OCI-LY7 (cell line): ENCODE results near the gene TPSB2. TPM values are rescaled to one million over a fixed set of nuclear protein-coding genes. Genes with fewer than 3 reads are reported as not detected.
"Not testable (repeated sequence)": the region's sequence is repeated elsewhere in the genome, so short reads cannot be mapped to it uniquely, and the experiment has no call there.

Experiments used
- BruUV-seq: library from RNA; stranded (reverse); fragments of 400-500 nt; replicated peaks from 2 replicates; lab custom pipeline; 2021; lab: Mats Ljungman, UMichigan
- CTCF ChIA-PET: fragments of 300-600 bp; sonication (Branson Sonifier 250); formaldehyde crosslinking; loops from one replicate; lab custom pipeline; 2022; ENCODE audit warnings: antibody characterized with exemption; ENCODE audit not compliant: unreplicated experiment; lab: Charles Lee
- POLR2A ChIA-PET: fragments of 300-600 bp; sonication (Branson Sonifier 250); formaldehyde crosslinking; loops from one replicate; lab custom pipeline; 2022; ENCODE audit warnings: antibody characterized with exemption; lab: Charles Lee
- DNase-seq: peaks from one replicate; pipeline ENCODE4 v3.0.0-alpha.2; 2015; ENCODE audit warnings: low spot score
- H2AFZ ChIP-seq: fragments of 200-600 bp; sonication (generic), shearing (Covaris generic); 2 replicates; pipeline ENCODE4 v1.6.1; 2014; ENCODE audit warnings: mild to moderate bottlenecking, antibody characterized with exemption, low read length, moderate library complexity
- H3K27ac ChIP-seq: fragments of 200-600 bp; sonication (generic); 2 replicates; pipeline ENCODE4 v1.5.1; 2014; ENCODE audit warnings: mixed run types, low read depth, mild to moderate bottlenecking, moderate library complexity, low read length, inconsistent platforms; ENCODE audit not compliant: poor library complexity, severe bottlenecking
- H3K36me3 ChIP-seq: fragments of 200-600 bp; sonication (generic); 2 replicates; pipeline ENCODE4 v1.6.1; 2014; ENCODE audit warnings: mild to moderate bottlenecking, antibody characterized with exemption, low read length, moderate library complexity, mixed read lengths; ENCODE audit not compliant: insufficient read depth
- H3K4me1 ChIP-seq: fragments of 200-600 bp; sonication (generic); 2 replicates; pipeline ENCODE4 v1.5.1; 2014; ENCODE audit warnings: mild to moderate bottlenecking, low read length; ENCODE audit not compliant: insufficient read depth, poor library complexity, severe bottlenecking
- H3K4me2 ChIP-seq: fragments of 200-600 bp; sonication (generic); 2 replicates; pipeline ENCODE4 v1.6.1; 2014; ENCODE audit warnings: mild to moderate bottlenecking, low read length
- H3K4me3 ChIP-seq: fragments of 200-600 bp; sonication (generic); 2 replicates; pipeline ENCODE4 v1.5.1; 2014; ENCODE audit warnings: mild to moderate bottlenecking, low read depth, low read length; ENCODE audit not compliant: poor library complexity, severe bottlenecking
- H3K79me2 ChIP-seq: fragments of 200-600 bp; sonication (generic); 2 replicates; pipeline ENCODE4 v1.6.1; 2016; ENCODE audit warnings: low read depth, mild to moderate bottlenecking, low read length, moderate library complexity, mixed read lengths; ENCODE audit not compliant: insufficient read depth
- H3K9me2 ChIP-seq: fragments of 200-600 bp; sonication (generic); 2 replicates; pipeline ENCODE4 v1.6.1; 2016; ENCODE audit warnings: mild to moderate bottlenecking, low read length, mixed read lengths; ENCODE audit not compliant: insufficient read depth
- H3K9me3 ChIP-seq: fragments of 200-600 bp; sonication (generic); 2 replicates; pipeline ENCODE4 v1.6.1; 2014; ENCODE audit warnings: mild to moderate bottlenecking, mixed run types, low read length, mixed read lengths
- H4K20me1 ChIP-seq: fragments of 200-600 bp; sonication (generic); 2 replicates; pipeline ENCODE4 v1.6.1; 2014; ENCODE audit warnings: mild to moderate bottlenecking, antibody characterized with exemption, low read length, moderate library complexity, mixed read lengths; ENCODE audit not compliant: insufficient read depth
- CTCF ChIP-seq: fragments of 200-600 bp; sonication (generic); conservative IDR thresholded peaks from 2 replicates; pipeline ENCODE4 v1.5.1; 2014; ENCODE audit warnings: mild to moderate bottlenecking, antibody characterized with exemption, low read length, moderate library complexity, mixed read lengths
- EZH2phosphoT487 ChIP-seq: fragments of 200-600 bp; sonication (generic); IDR thresholded peaks from 2 replicates; pipeline ENCODE4 v1.6.1; 2018; ENCODE audit warnings: low read depth, borderline replicate concordance, mild to moderate bottlenecking, mixed run types, antibody characterized with exemption, low read length, moderate library complexity, mixed read lengths
- intact Hi-C: fragments of 100-400 bp; cut with micrococcal nuclease; formaldehyde crosslinking; loops from one replicate; pipeline ENCODE4 v1.10.0; 2022; ENCODE audit not compliant: unreplicated experiment
- total RNA-seq, 2 experiments: library from RNA; depleted of rRNA in 1 of 2; stranded (reverse); fragments of >200 nt in 1 of 2; shearing (Covaris generic) in 1 of 2; gene quantifications; 2 replicates each; pipeline ENCODE4 v1.2.3, GENCODE V29; 2014 to 2022

Gene TPSB2
- total RNA-seq, 2 experiments from 2014 or later, result not detected

DNA sequence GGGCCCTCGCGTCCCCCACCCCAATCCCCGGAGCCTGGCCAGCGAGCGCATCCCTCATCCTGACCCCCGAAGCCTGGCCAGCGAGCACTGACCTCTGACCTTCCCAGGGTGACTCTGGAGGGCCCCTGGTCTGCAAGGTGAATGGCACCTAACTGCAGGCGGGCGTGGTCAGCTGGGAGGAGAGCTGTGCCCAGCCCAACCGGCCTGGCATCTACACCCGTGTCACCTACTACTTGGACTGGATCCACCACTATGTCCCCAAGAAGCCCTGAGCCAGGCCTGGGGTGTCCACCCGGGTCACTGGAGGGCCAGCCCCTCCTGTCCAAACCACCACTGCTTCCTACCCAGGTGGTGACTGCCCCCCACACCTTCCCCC, 28.2 kb upstream of the TPSB2 start:
- Histone ChIP-seq H4K20me1 (no peaks in the 10 kb centered on the region), H3K4me2 (no peak overlapping the region), H3K79me2 (no peaks in the 10 kb centered on the region), H2AFZ (no peak overlapping the region), H3K9me2 (no peaks in the 10 kb centered on the region), H3K4me1 (no peaks in the 10 kb centered on the region), H3K36me3 (no peaks in the 10 kb centered on the region), H3K9me3 (no peaks in the 10 kb centered on the region), H3K4me3 (no peak overlapping the region), H3K27ac (no peak overlapping the region)
- intact Hi-C loops, result no loop called here
- no peak for TF ChIP-seq CTCF
- TF ChIP-seq EZH2phosphoT487, result no peak
- no TSS peak for BruUV-seq
- ChIA-PET CTCF (no interaction called here), POLR2A (no interaction called here)
- no peak for DNase-seq

DNA sequence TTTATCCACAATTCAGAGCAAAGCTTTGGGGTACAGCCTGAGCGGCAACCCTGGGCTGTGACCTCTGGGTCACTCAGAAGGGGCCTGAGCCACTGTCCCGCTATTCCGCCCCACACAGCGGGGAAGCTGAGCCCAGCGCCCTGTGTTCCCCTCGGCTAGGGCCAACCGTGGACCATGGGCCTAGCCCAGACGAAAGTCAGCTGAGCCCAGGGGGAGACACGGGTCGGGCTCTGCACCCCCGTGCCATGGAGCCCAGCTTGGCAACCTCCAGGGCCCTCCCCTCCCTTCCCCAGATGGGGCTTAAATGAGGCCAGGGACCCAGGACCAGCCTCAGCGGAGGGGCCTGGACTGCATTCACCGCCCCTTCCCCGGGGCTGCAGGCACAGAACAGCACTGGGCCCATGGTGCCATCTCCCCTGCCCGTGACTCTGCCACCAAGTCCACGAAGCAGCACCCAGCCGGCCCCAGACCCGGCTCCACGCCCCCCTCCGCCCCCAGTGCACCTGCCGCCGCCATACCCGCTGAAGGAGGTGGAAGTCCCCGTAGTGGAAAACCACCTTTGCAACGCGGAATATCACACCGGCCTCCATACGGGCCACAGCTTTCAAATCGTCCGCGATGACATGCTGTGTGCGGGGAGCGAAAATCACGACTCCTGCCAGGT, 27.7 kb upstream of the TPSB2 start:
- no peak overlapping the region for H3K4me3 ChIP-seq
- BruUV-seq, result no TSS peak
- intact Hi-C loops, result no loop called here
- no peak for DNase-seq
- H4K20me1 ChIP-seq, result no peaks in the 10 kb centered on the region
- H3K36me3 ChIP-seq, result no peaks in the 10 kb centered on the region
- H3K4me2 ChIP-seq, result no peak overlapping the region
- H3K4me1 ChIP-seq, result no peaks in the 10 kb centered on the region
- no peaks in the 10 kb centered on the region for H3K9me3 ChIP-seq
- no peak overlapping the region for H2AFZ ChIP-seq
- no peaks in the 10 kb centered on the region for H3K9me2 ChIP-seq
- ChIA-PET POLR2A (no interaction called here), CTCF (no interaction called here)
- H3K27ac ChIP-seq, result no peak overlapping the region
- no peaks in the 10 kb centered on the region for H3K79me2 ChIP-seq
- TF ChIP-seq CTCF, result no peak
- TF ChIP-seq EZH2phosphoT487, result no peak

- DNase-seq, result no peak
- ChIA-PET POLR2A (no interaction called here), CTCF (no interaction called here)
- H4K20me1 ChIP-seq, result no peaks in the 10 kb centered on the region
- no peaks in the 10 kb centered on the region for H3K36me3 ChIP-seq
- BruUV-seq, result no TSS peak
- no peak overlapping the region for H3K4me3 ChIP-seq
- no peak for TF ChIP-seq CTCF
- no peak for TF ChIP-seq EZH2phosphoT487
- no peaks in the 10 kb centered on the region for H3K4me1 ChIP-seq
- intact Hi-C loops, result no loop called here
- H3K4me2 ChIP-seq, result no peak overlapping the region
- no peak overlapping the region for H2AFZ ChIP-seq
- no peaks in the 10 kb centered on the region for H3K9me3 ChIP-seq
- H3K9me2 ChIP-seq, result no peaks in the 10 kb centered on the region
- no peak overlapping the region for H3K27ac ChIP-seq
- H3K79me2 ChIP-seq, result no peaks in the 10 kb centered on the region
Observed at GRCh38 chr16:1256874-1257322, 26.9 kb upstream of the TPSB2 start.

- POLR2A ChIA-PET, H3K9me2 ChIP-seq, H3K4me3 ChIP-seq, H3K9me3 ChIP-seq, DNase-seq, BruUV-seq, H3K79me2 ChIP-seq, H3K4me2 ChIP-seq, H4K20me1 ChIP-seq, H3K4me1 ChIP-seq, intact Hi-C loops, H3K36me3 ChIP-seq, H3K27ac ChIP-seq, CTCF ChIA-PET, H2AFZ ChIP-seq: not testable (repeated sequence)
Observed at GRCh38 chr16:1256296-1256873, 26.4 kb upstream of the TPSB2 start.
